ENCODE measurements around the gene SLC22A4.

DNA sequence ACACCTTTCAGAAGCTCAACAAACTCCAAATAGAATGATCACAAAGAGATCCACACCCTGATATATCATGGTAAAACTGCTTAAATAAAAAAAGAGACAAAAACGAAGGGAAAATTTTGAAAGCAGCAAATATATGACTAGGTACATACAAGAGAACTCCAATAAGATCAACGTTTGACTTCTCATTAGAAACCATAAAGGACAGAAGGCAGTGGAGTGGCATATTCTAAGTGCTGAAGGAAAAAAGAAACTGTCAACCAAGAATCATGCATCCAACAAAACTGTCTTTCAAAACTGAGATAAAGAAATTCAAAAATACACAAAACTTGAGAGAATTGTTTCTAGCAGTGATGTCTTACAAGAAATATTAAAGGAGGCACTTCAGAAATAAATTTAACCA is 11.2 kb downstream of the SLC22A4 start:
- TF ChIP-seq, protein P1, sequence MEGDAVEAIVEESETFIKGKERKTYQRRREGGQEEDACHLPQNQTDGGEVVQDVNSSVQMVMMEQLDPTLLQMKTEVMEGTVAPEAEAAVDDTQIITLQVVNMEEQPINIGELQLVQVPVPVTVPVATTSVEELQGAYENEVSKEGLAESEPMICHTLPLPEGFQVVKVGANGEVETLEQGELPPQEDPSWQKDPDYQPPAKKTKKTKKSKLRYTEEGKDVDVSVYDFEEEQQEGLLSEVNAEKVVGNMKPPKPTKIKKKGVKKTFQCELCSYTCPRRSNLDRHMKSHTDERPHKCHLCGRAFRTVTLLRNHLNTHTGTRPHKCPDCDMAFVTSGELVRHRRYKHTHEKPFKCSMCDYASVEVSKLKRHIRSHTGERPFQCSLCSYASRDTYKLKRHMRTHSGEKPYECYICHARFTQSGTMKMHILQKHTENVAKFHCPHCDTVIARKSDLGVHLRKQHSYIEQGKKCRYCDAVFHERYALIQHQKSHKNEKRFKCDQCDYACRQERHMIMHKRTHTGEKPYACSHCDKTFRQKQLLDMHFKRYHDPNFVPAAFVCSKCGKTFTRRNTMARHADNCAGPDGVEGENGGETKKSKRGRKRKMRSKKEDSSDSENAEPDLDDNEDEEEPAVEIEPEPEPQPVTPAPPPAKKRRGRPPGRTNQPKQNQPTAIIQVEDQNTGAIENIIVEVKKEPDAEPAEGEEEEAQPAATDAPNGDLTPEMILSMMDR (IDR thresholded peaks at IDR 0.05) = no peak
- TF ChIP-seq RAD21 (conservative IDR thresholded peaks at IDR 0.05 in 1 of 2, IDR thresholded peaks at IDR 0.05 in 1 of 2) (no peak), HOXA7 (CRISPR knock-in tag; IDR thresholded peaks at IDR 0.05) (no peak)

All from A549 (cell line).